ENCODE results near the gene THRB. TPM values are rescaled to one million over a fixed set of nuclear protein-coding genes. Genes with fewer than 3 reads are reported as not detected.

Gene THRB
- total and polyA plus RNA-seq, 10 donors: 1.00 to 26.6 (median 16.2) TPM

GRCh38 chr3:24138876-24139256 is 355.8 kb downstream of the THRB start:
- WGBS, 5 donors: 68 to 100% (median 85%) methylated on average over 1 of the region's 1 CpG
- intact Hi-C loops (cut with DNase I; ENCODE audit: low total_unique reads): no loop called here
- TF ChIP-seq, protein P1, sequence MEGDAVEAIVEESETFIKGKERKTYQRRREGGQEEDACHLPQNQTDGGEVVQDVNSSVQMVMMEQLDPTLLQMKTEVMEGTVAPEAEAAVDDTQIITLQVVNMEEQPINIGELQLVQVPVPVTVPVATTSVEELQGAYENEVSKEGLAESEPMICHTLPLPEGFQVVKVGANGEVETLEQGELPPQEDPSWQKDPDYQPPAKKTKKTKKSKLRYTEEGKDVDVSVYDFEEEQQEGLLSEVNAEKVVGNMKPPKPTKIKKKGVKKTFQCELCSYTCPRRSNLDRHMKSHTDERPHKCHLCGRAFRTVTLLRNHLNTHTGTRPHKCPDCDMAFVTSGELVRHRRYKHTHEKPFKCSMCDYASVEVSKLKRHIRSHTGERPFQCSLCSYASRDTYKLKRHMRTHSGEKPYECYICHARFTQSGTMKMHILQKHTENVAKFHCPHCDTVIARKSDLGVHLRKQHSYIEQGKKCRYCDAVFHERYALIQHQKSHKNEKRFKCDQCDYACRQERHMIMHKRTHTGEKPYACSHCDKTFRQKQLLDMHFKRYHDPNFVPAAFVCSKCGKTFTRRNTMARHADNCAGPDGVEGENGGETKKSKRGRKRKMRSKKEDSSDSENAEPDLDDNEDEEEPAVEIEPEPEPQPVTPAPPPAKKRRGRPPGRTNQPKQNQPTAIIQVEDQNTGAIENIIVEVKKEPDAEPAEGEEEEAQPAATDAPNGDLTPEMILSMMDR (IDR thresholded peaks at IDR 0.05 in 8 of 11, conservative IDR thresholded peaks at IDR 0.05 in 3 of 11): no peak
- TF ChIP-seq POLR2AphosphoS5 (IDR thresholded peaks at IDR 0.05) (no peak), POLR2A (IDR thresholded peaks at IDR 0.05) (no peak)
- H3K9me3 ChIP-seq: no peaks in the 10 kb centered on the region
- H3K27me3 ChIP-seq (replicated peaks in 1 of 7): no peaks in the 10 kb centered on the region
- H3K4me3 ChIP-seq: no peak overlapping the region
- H3K36me3 ChIP-seq: peaks cover 0 to 27% (median 0%) of the 10 kb centered on the region in 6 donors
- DNase-seq: no peak
- H3K27ac ChIP-seq: no peak overlapping the region
- H3K4me1 ChIP-seq: no peaks in the 10 kb centered on the region

DNA sequence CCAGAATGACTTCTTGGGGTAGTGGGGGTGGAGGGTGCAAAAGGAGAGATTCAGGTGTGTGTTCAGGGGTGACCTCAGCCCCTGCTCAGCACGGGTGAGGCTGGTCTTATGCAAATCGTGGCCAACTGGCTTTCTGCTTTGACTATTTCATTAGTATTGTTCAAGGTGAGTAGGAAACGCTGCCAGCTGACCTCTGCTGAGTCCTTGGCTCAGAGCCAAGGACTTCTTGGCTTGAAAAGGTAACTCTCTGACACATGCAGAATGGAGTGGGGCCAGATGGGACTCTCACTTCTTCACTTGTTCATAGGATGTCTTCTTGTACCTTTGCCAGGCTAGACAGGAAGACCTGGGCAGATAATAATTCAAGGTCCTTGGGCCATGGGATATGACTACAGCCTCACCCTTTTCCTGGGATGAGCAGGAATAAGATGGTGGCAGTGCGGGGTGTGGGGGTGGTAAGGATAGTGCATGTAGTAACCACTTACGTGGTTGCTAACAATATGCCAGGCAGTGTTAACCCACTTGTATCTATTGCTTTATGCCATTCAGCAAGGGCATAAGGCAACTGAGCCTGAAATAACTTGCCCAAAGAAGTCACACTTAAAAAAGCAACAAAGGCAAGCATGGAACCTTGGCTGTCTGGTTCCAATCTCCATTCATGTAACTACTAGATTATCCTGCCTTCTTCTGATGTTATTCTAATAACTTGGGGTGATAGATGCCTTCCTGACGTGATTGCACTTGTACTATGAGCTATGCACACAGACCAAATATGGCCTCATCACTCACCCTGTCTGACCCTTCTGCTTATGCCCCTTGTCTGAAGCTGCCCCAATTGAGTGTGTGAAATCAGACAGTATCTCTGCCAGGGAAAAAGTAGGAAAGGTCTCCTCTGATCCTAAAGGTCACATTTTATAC is 356.4 kb downstream of the THRB start:
- Histone ChIP-seq H3K27ac (peak overlapping the region in 2 of 8 donors; percentile 16 to 17), H3K36me3 (peaks cover 0 to 27% (median 0%) of the 10 kb centered on the region in 6 donors), H3K27me3 (replicated peaks in 1 of 7) (no peaks in the 10 kb centered on the region), H3K9me3 (no peaks in the 10 kb centered on the region), H3K4me1 (no peaks in the 10 kb centered on the region), H3K4me3 (no peak overlapping the region)
- DNase-seq: no peak
- WGBS, 5 donors: 57 to 78% (median 73%) methylated on average over 6 of the region's 6 CpGs
- intact Hi-C loops (cut with DNase I; ENCODE audit: low total_unique reads): no loop called here
- no peak for TF ChIP-seq POLR2AphosphoS5 (IDR thresholded peaks at IDR 0.05)
- TF ChIP-seq, protein P1 (IDR thresholded peaks at IDR 0.05 in 8 of 11, conservative IDR thresholded peaks at IDR 0.05 in 3 of 11): no peak
- TF ChIP-seq POLR2A (IDR thresholded peaks at IDR 0.05): no peak

DNA sequence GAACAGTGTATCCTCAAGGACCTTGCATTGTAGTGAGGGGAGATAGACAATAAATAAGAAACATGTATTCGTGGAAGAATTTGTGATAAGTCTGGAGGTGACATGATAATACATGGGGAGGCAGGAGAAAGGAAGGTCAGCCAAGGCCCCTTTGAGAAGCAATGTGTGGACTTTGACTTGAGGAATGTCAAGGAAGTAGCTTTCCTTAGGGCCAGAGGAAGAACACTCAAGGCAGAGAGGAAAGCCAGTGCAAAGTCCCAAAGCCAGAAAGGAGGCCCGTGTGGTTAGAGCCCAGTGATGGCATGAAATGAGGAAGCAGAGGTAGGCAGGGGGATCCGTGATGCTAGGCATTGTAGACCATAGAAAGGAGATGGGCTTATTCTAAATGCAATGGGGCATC is 357.3 kb downstream of the THRB start:
- DNase-seq: no peak
- Histone ChIP-seq H3K36me3 (peaks cover 0 to 27% (median 2%) of the 10 kb centered on the region in 6 donors), H3K27me3 (replicated peaks in 1 of 7) (no peaks in the 10 kb centered on the region), H3K4me3 (no peak overlapping the region), H3K4me1 (no peaks in the 10 kb centered on the region), H3K9me3 (no peaks in the 10 kb centered on the region), H3K27ac (peak overlapping the region in 1 of 8 donors; percentile 16)
- no peak for TF ChIP-seq POLR2AphosphoS5 (IDR thresholded peaks at IDR 0.05)
- TF ChIP-seq, protein P1 (IDR thresholded peaks at IDR 0.05 in 8 of 11, conservative IDR thresholded peaks at IDR 0.05 in 3 of 11): no peak
- TF ChIP-seq POLR2A (IDR thresholded peaks at IDR 0.05): no peak
- 73 to 86% (median 80%) methylated on average over 3 of the region's 3 CpGs for WGBS, 5 donors
- intact Hi-C loops (cut with DNase I; ENCODE audit: low total_unique reads): no loop called here

DNA sequence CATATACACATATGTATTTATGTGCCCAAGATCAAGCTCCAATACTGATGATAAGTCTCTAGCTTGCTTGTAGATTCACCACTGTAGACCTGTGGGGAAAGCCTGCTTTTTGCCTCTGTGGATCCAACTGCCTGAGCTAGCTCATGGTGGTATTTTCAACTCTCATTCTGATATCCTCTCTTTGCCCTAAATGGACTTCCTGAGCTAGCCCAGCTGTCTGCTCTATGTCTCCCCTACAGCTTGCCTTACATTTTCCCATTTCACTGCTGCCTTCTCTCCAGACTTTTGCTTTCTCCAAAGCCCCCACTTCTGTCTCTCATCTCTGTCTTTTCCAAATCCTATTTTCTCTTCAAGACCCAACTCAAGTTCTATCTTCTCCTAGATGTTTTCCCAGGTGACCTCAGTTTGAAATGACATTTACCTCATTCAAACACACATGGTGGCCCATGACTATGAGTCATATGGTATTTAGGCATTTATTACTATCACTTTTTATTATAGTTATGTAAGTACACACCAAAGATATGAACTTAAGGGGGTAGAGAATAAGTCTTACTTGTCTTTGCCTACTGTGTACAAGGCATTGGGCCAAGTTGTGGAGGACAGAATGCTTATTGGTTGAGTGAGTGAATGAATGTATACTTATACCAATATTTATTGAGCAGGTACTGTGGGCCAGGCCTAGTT is 357.9 kb downstream of the THRB start:
- Histone ChIP-seq H3K4me3 (no peak overlapping the region), H3K36me3 (peaks cover 0 to 27% (median 3%) of the 10 kb centered on the region in 6 donors), H3K9me3 (no peaks in the 10 kb centered on the region), H3K4me1 (no peaks in the 10 kb centered on the region), H3K27ac (no peak overlapping the region), H3K27me3 (replicated peaks in 1 of 7) (no peaks in the 10 kb centered on the region)
- no peak for DNase-seq
- TF ChIP-seq POLR2AphosphoS5 (IDR thresholded peaks at IDR 0.05): no peak
- TF ChIP-seq POLR2A (IDR thresholded peaks at IDR 0.05): no peak
- TF ChIP-seq, protein P1 (IDR thresholded peaks at IDR 0.05 in 8 of 11, conservative IDR thresholded peaks at IDR 0.05 in 3 of 11): no peak
- intact Hi-C loops (cut with DNase I; ENCODE audit: low total_unique reads): no loop called here
